ENCODE data around the gene CST1.
"Not testable (repeated sequence)": the region's sequence is repeated elsewhere in the genome, so short reads cannot be mapped to it uniquely, and the experiment has no call there.

CST1 gene

GRCh38 chr20:23773127-23773526 lies 22.4 kb upstream of the CST1 start:
- Histone ChIP-seq H3K9me3 (ENCODE audit: insufficient read depth, low read depth, low read length) (no peaks in the 10 kb centered on the region), H2AFZ (ENCODE audit: low read length) (no peak overlapping the region), H3K9ac (ENCODE audit: low read depth, low read length, poor library complexity, severe bottlenecking) (no peak overlapping the region)

GRCh38 chr20:23772074-23772473 lies 21.3 kb upstream of the CST1 start:
- Histone ChIP-seq H3F3A (ENCODE audit: low read depth) (no peaks in the 10 kb centered on the region), H3K27me3 (ENCODE audit: insufficient read depth, low read length, poor library complexity, severe bottlenecking) (no peaks in the 10 kb centered on the region), H3K9ac (ENCODE audit: low read depth, low read length, poor library complexity, severe bottlenecking) (no peak overlapping the region), H3K36me3 (ENCODE audit: insufficient read depth, low read length) (no peaks in the 10 kb centered on the region), H3K4me2 (ENCODE audit: low read depth, low read length, poor library complexity, severe bottlenecking) (no peak overlapping the region), H4K20me1 (ENCODE audit: insufficient read depth, low read length, poor library complexity, severe bottlenecking) (no peaks in the 10 kb centered on the region), H3K9me2 (replicated peaks; ENCODE audit: low read depth, low read length) (no peaks in the 10 kb centered on the region), H2AFZ (ENCODE audit: low read length) (no peak overlapping the region), H3K4me3 (ENCODE audit: low read length, poor library complexity, severe bottlenecking) (no peak overlapping the region), H3K9me3 (ENCODE audit: insufficient read depth, low read depth, low read length) (no peaks in the 10 kb centered on the region), H3K4me1 (ENCODE audit: insufficient read depth, low read length, poor library complexity, severe bottlenecking) (no peaks in the 10 kb centered on the region), H3K79me2 (ENCODE audit: insufficient read depth, low read length) (no peaks in the 10 kb centered on the region)
- no peak for TF ChIP-seq CTCF (conservative IDR thresholded peaks at IDR 0.05; ENCODE audit: low read length)
- no peak for TF ChIP-seq EZH2phosphoT487 (IDR thresholded peaks at IDR 0.05; ENCODE audit: borderline replicate concordance)

More at GRCh38 chr20:23773127-23773526, 22.4 kb upstream of the CST1 start:
- Histone ChIP-seq H3K27me3 (ENCODE audit: insufficient read depth, low read length, poor library complexity, severe bottlenecking) (no peaks in the 10 kb centered on the region), H3K4me1 (ENCODE audit: insufficient read depth, low read length, poor library complexity, severe bottlenecking) (no peaks in the 10 kb centered on the region), H3K9me2 (replicated peaks; ENCODE audit: low read depth, low read length) (no peaks in the 10 kb centered on the region), H3F3A (ENCODE audit: low read depth) (no peaks in the 10 kb centered on the region), H4K20me1 (ENCODE audit: insufficient read depth, low read length, poor library complexity, severe bottlenecking) (no peaks in the 10 kb centered on the region), H3K79me2 (ENCODE audit: insufficient read depth, low read length) (no peaks in the 10 kb centered on the region), H3K4me3 (ENCODE audit: low read length, poor library complexity, severe bottlenecking) (no peak overlapping the region), H3K4me2 (ENCODE audit: low read depth, low read length, poor library complexity, severe bottlenecking) (no peak overlapping the region), H3K36me3 (ENCODE audit: insufficient read depth, low read length) (no peaks in the 10 kb centered on the region)
- no peak for TF ChIP-seq CTCF (conservative IDR thresholded peaks at IDR 0.05; ENCODE audit: low read length)
- TF ChIP-seq EZH2phosphoT487 (IDR thresholded peaks at IDR 0.05; ENCODE audit: borderline replicate concordance): no peak

GRCh38 chr20:23770384-23770783 lies 19.6 kb upstream of the CST1 start:
- TF ChIP-seq CTCF (conservative IDR thresholded peaks at IDR 0.05; ENCODE audit: low read length) (no peak), EZH2phosphoT487 (IDR thresholded peaks at IDR 0.05; ENCODE audit: borderline replicate concordance) (no peak)
- H3K4me1 ChIP-seq (ENCODE audit: insufficient read depth, low read length, poor library complexity, severe bottlenecking): no peaks in the 10 kb centered on the region
- no peaks in the 10 kb centered on the region for H3K36me3 ChIP-seq (ENCODE audit: insufficient read depth, low read length)
- H3K27me3 ChIP-seq (ENCODE audit: insufficient read depth, low read length, poor library complexity, severe bottlenecking): no peaks in the 10 kb centered on the region
- H2AFZ ChIP-seq (ENCODE audit: low read length): no peak overlapping the region
- H3K9me3 ChIP-seq (ENCODE audit: insufficient read depth, low read depth, low read length): no peaks in the 10 kb centered on the region
- no peaks in the 10 kb centered on the region for H3K9me2 ChIP-seq (replicated peaks; ENCODE audit: low read depth, low read length)
- H3K4me2 ChIP-seq (ENCODE audit: low read depth, low read length, poor library complexity, severe bottlenecking): no peak overlapping the region
- no peaks in the 10 kb centered on the region for H4K20me1 ChIP-seq (ENCODE audit: insufficient read depth, low read length, poor library complexity, severe bottlenecking)
- no peak overlapping the region for H3K4me3 ChIP-seq (ENCODE audit: low read length, poor library complexity, severe bottlenecking)
- H3K9ac ChIP-seq (ENCODE audit: low read depth, low read length, poor library complexity, severe bottlenecking): no peak overlapping the region
- no peaks in the 10 kb centered on the region for H3F3A ChIP-seq (ENCODE audit: low read depth)
- no peaks in the 10 kb centered on the region for H3K79me2 ChIP-seq (ENCODE audit: insufficient read depth, low read length)

- H3K4me2 ChIP-seq (ENCODE audit: low read depth, low read length, poor library complexity, severe bottlenecking); H3K36me3 ChIP-seq (ENCODE audit: insufficient read depth, low read length); H3F3A ChIP-seq (ENCODE audit: low read depth); H3K27me3 ChIP-seq (ENCODE audit: insufficient read depth, low read length, poor library complexity, severe bottlenecking); H3K9me2 ChIP-seq (replicated peaks; ENCODE audit: low read depth, low read length); H3K4me3 ChIP-seq (ENCODE audit: low read length, poor library complexity, severe bottlenecking); H3K9ac ChIP-seq (ENCODE audit: low read depth, low read length, poor library complexity, severe bottlenecking); H3K79me2 ChIP-seq (ENCODE audit: insufficient read depth, low read length); H3K9me3 ChIP-seq (ENCODE audit: insufficient read depth, low read depth, low read length); H4K20me1 ChIP-seq (ENCODE audit: insufficient read depth, low read length, poor library complexity, severe bottlenecking); H2AFZ ChIP-seq (ENCODE audit: low read length); H3K4me1 ChIP-seq (ENCODE audit: insufficient read depth, low read length, poor library complexity, severe bottlenecking): not testable (repeated sequence)
These were observed 17.8 kb upstream of the CST1 start for GRCh38 chr20:23768520-23768919.
